PC-3 (cell line): ENCODE results near the gene FPR1.

ENCODE experiments used
- CTCF ChIP-seq: fragments of 300-600 bp; sonication (generic); conservative IDR thresholded peaks from 2 replicates; pipeline ENCODE4 v1.5.1; 2017; ENCODE audit warnings: antibody characterized with exemption, low read depth, mild to moderate bottlenecking, low read length
- EZH2 ChIP-seq: fragments of 300-600 bp; sonication (generic); IDR thresholded peaks from one replicate; pipeline ENCODE4 v1.6.1; 2017; ENCODE audit warnings: antibody characterized with exemption, mild to moderate bottlenecking, low read length; ENCODE audit not compliant: unreplicated experiment
- EZH2phosphoT487 ChIP-seq: fragments of 300-600 bp; sonication (generic); IDR thresholded peaks from 2 replicates; pipeline ENCODE4 v1.6.1; 2018; ENCODE audit warnings: mild to moderate bottlenecking, antibody characterized with exemption, low read length, borderline replicate concordance

GRCh38 chr19:51742789-51743188 is 8.9 kb downstream of the FPR1 start:
- TF ChIP-seq CTCF, result no peak
- TF ChIP-seq EZH2phosphoT487, result no peak
- no peak for TF ChIP-seq EZH2
